Tibial nerve (tissue), 4 donors: ENCODE data around the gene ZNF569. TPM values are rescaled to one million over a fixed set of nuclear protein-coding genes. Genes with fewer than 3 reads are reported as not detected.

Source experiments
- DNase-seq, 2 donors: peaks; one replicate each; pipeline ENCODE4 v3.0.0-alpha.2; 2019; ENCODE audit warnings: low spot score in 2 of 2
- H3K27ac ChIP-seq, 4 donors: fragments of 200-600 bp; sonication (generic) in 3 of 4; one replicate each; pipeline ENCODE4 v1.5.1; 2017 to 2019; ENCODE audit warnings: mild to moderate bottlenecking in 1 of 4
- H3K27me3 ChIP-seq, 2 donors: fragments of 200-600 bp; sonication (generic) in 1 of 2; one replicate each; pipeline versions ENCODE4 v1.5.1 to v1.6.0; 2017 to 2019
- H3K36me3 ChIP-seq, 3 donors: fragments of 200-600 bp; sonication (generic); one replicate each; pipeline ENCODE4 v1.5.1; 2018 to 2019
- H3K4me1 ChIP-seq, 4 donors: fragments of 200-600 bp; sonication (generic) in 3 of 4; one replicate each; pipeline ENCODE4 v1.5.1; 2017 to 2019
- H3K4me3 ChIP-seq, 4 donors: fragments of 200-600 bp; sonication (generic) in 3 of 4; one replicate each; pipeline ENCODE4 v1.5.1; 2017 to 2019; ENCODE audit warnings: mild to moderate bottlenecking in 1 of 4, moderate library complexity in 1 of 4
- H3K9me3 ChIP-seq, 4 donors: fragments of 200-600 bp; sonication (generic) in 3 of 4; one replicate each; pipeline ENCODE4 v1.5.1; 2017 to 2019
- CTCF ChIP-seq, 5 experiments: fragments of 200-600 bp in 3 of 5; fragments of 450-650 bp in 2 of 5; sonication (generic) in 3 of 5; IDR thresholded peaks; one replicate each; pipeline ENCODE4 v1.5.1; 2016 to 2019; ENCODE audit warnings: antibody characterized with exemption in 5 of 5, mild to moderate bottlenecking in 3 of 5, moderate library complexity in 2 of 5
- EP300 ChIP-seq, 2 donors: sonication (generic); formaldehyde crosslinking; IDR thresholded peaks; one replicate each; pipeline ENCODE4 v1.6.1; 2017; ENCODE audit warnings: antibody characterized with exemption in 2 of 2, mild to moderate bottlenecking in 1 of 2
- POLR2A ChIP-seq, 2 donors: fragments of 450-650 bp; IDR thresholded peaks; one replicate each; pipeline ENCODE4 v1.6.1; 2017; ENCODE audit warnings: antibody characterized with exemption in 2 of 2, mild to moderate bottlenecking in 2 of 2, moderate library complexity in 2 of 2
- whole genome bisulfite sequencing, 2 donors: methylation state at CpG; one replicate each; pipeline ENCODE4 v1.1.5; 2018; 5-methylcytosine and 5-hydroxymethylcytosine counted together
- total RNA-seq, 4 donors: library from RNA; depleted of rRNA; stranded (reverse); fragments of >200 nt; gene quantifications; one replicate each; pipeline ENCODE4 v1.1.0, GENCODE V29; 2016

The ZNF569 gene
- total RNA-seq, 4 donors from 2014 or later, result 4.3 to 9.4 (median 7.3) TPM

GRCh38 chr19:37472165-37472564 lies 4.9 kb upstream of the ZNF569 start:
- Histone ChIP-seq H3K4me3 (no peak overlapping the region), H3K9me3 (peaks cover 0 to 47% (median 17%) of the 10 kb centered on the region in 4 donors), H3K36me3 (peaks cover 0 to 66% (median 20%) of the 10 kb centered on the region in 3 donors), H3K27me3 (no peaks in the 10 kb centered on the region), H3K27ac (no peak overlapping the region), H3K4me1 (peaks cover 0 to 22% (median 7%) of the 10 kb centered on the region in 4 donors)
- 98 to 99% methylated on average over 9 of the region's 9 CpGs for WGBS, 2 donors
- DNase-seq, result no peak
- no peak for TF ChIP-seq EP300 (IDR thresholded peaks at IDR 0.05)
- TF ChIP-seq CTCF (IDR thresholded peaks at IDR 0.05), result no peak

GRCh38 chr19:37470216-37470615 lies 3.0 kb upstream of the ZNF569 start:
- Histone ChIP-seq H3K36me3 (peaks cover 0 to 46% (median 1%) of the 10 kb centered on the region in 3 donors), H3K4me1 (peaks cover 0 to 35% (median 14%) of the 10 kb centered on the region in 4 donors), H3K27ac (peak overlapping the region in 2 of 4 donors; percentile 89 to 90), H3K27me3 (no peaks in the 10 kb centered on the region), H3K4me3 (peak overlapping the region in 2 of 4 donors; percentile 84 to 91), H3K9me3 (peaks cover 0 to 27% (median 7%) of the 10 kb centered on the region in 4 donors)
- DNase-seq, result no peak
- TF ChIP-seq CTCF (IDR thresholded peaks at IDR 0.05) (no peak), EP300 (IDR thresholded peaks at IDR 0.05) (no peak)
- 77 to 85% methylated on average over 4 of the region's 4 CpGs for WGBS, 2 donors

- peaks cover 0 to 22% (median 4%) of the 10 kb centered on the region in 4 donors for H3K9me3 ChIP-seq
- 0% methylated on average over 44 to 63 of the region's 63 CpGs for WGBS, 2 donors
- H3K36me3 ChIP-seq, result peaks cover 0 to 46% (median 5%) of the 10 kb centered on the region in 3 donors
- H3K4me3 ChIP-seq, result peak within 1 kb of the TSS; percentile 53 to 91 (median 80)
- TF ChIP-seq CTCF (IDR thresholded peaks at IDR 0.05) (peak in 1 of 5 experiments; percentile 22), EP300 (IDR thresholded peaks at IDR 0.05) (peak; percentile 38 to 92), POLR2A (IDR thresholded peaks at IDR 0.05) (peak in 1 of 2 donors; percentile 59)
- peaks cover 0 to 35% (median 14%) of the 10 kb centered on the region in 4 donors for H3K4me1 ChIP-seq
- H3K27ac ChIP-seq, result peak within 1 kb of the TSS; percentile 75 to 94 (median 90)
- peak; percentile 73 to 86 for DNase-seq
- H3K27me3 ChIP-seq, result no peaks in the 10 kb centered on the region
Observed at GRCh38 chr19:37468961-37469777, 1.9 kb upstream of the ZNF569 start, which contains the start of gene ZNF570. ZNF570 (plus strand) TSS chr19:37469356; CDS start chr19:37470355, 999 bp downstream.

- no peak for DNase-seq
- peak overlapping the region; percentile 78 to 95 (median 90) for H3K4me3 ChIP-seq
- H3K27me3 ChIP-seq, result no peaks in the 10 kb centered on the region
- peak overlapping the region; percentile 72 to 94 (median 88) for H3K27ac ChIP-seq
- TF ChIP-seq POLR2A (IDR thresholded peaks at IDR 0.05) (no peak), CTCF (IDR thresholded peaks at IDR 0.05) (no peak), EP300 (IDR thresholded peaks at IDR 0.05) (no peak)
- peaks cover 0 to 46% (median 12%) of the 10 kb centered on the region in 3 donors for H3K36me3 ChIP-seq
- H3K4me1 ChIP-seq, result peaks cover 0 to 35% (median 14%) of the 10 kb centered on the region in 4 donors
- H3K9me3 ChIP-seq, result peaks cover 0 to 22% (median 6%) of the 10 kb centered on the region in 4 donors
- 39 to 40% methylated on average over 18 of the region's 18 CpGs for WGBS, 2 donors
Observed at GRCh38 chr19:37467608-37468090, 405 bp upstream of the ZNF569 start.
